DMS153 (cell line): ENCODE data around the gene NEURL1.
A peak's percentile ranks its signal among the peaks of the same experiment; 100 is the strongest.

ENCODE experiments used
- DNase-seq: peaks from one replicate; lab custom pipeline; 2025; lab: John Stamatoyannopoulos, UW

The NEURL1 gene

GRCh38 chr10:103564116-103564501 is 70.6 kb downstream of the NEURL1 start:
- no peak for DNase-seq

- no peak for DNase-seq
These were observed 71.4 kb downstream of the NEURL1 start for GRCh38 chr10:103564776-103565520.

DNA sequence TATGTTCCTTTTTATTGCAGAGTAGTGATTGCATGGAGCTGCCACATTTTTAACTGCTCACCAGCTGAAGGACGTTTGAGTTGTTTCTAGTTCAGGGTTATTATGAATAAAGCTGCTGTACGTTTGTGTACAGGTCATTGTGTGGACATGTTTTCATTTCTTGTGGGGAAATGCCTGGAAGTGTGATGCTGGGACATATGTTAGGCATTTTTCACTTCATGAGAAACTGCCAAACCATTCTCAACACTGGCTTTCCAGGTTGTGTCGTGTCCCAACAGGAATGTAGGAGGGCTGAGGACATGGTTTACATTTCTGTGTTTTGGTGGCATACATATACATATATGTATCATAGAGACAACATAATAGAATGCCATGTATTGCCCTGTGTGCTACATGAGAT is 73.0 kb downstream of the NEURL1 start:
- no peak for DNase-seq

GRCh38 chr10:103568505-103568904 is 75.0 kb downstream of the NEURL1 start:
- no peak for DNase-seq

- no peak for DNase-seq
These were observed 76.4 kb downstream of the NEURL1 start for GRCh38 chr10:103569896-103570295.

GRCh38 chr10:103570844-103571655 is 77.5 kb downstream of the NEURL1 start:
- no peak for DNase-seq

DNA sequence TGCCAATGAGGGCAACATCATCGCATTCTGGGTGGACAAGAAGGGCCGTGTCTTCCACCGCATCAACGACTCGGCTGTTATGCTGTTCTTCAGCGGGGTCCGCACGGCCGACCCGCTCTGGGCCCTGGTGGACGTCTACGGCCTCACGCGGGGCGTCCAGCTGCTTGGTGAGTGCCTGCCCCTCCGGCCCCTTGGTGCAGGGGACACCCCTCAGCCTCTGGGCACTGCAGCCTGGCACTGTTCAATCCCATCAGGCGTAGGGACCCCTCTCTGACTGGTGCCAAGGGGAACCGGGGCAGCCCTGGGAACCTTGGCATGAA is 78.1 kb downstream of the NEURL1 start:
- DNase-seq = no peak

- DNase-seq = no peak
These were observed 79.1 kb downstream of the NEURL1 start for GRCh38 chr10:103572347-103573204.

DNA sequence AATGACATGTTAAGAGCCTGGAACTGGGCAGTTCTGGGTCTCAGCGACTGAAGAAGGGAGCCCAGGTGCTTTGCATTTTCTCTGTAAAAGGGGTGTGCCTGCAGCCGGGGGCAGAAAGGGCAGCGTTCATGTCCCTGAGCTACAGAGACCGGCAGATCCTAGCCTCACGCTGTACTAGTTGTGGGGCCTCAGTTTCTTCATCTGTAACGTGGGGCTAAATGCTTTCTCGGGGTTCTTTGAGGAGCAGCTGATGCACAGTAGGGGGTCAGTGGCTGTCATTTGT is 79.6 kb downstream of the NEURL1 start:
- no peak for DNase-seq

DNA sequence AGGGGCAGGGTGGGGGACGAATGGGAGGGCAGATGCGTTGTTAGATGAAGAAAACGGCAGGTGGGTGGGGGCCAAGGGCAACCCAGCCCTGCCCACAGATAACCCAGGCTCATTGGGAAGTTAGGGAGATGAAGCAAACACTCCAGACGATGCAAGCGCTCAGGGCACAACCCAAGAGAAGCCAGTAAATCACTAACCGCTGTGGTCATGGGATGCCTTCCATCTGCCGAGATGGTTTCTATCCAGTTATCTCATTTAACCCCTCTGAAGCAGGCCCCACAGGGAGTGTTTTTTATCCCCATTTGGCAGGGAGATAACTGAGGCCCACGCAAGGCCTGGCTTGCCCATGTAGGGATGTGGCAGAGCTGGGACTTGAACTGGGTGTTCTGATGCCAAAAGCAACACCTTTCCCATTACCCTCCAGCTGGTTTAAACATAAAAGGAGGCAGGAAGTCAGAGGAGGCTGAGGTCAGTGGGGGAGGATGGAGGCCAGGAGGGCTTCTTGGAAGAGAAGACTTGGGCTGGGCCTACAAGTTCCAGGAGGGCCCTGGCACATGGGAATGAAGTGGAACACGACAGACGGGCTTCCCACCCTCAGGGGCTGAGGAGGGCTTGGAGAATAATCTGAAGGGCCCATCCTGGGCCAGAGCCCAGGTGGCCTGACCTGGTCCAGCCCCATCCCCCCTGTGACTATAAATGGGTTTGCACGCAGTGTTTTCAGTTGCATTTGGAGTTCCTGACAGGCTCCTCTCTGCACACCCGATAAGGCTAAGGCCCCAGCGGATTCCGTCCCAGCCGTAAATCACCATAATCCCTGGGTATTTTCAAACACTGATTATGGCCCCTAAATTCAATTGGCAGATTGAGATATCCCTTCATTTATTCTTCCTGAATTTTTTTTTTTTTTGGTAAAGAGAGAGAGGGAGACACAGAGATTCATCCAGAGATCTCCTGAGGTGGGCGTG is 80.9 kb downstream of the NEURL1 start:
- DNase-seq = no peak

- peak; percentile 18 for DNase-seq
These were observed 82.0 kb downstream of the NEURL1 start for GRCh38 chr10:103575416-103576075.

DNA sequence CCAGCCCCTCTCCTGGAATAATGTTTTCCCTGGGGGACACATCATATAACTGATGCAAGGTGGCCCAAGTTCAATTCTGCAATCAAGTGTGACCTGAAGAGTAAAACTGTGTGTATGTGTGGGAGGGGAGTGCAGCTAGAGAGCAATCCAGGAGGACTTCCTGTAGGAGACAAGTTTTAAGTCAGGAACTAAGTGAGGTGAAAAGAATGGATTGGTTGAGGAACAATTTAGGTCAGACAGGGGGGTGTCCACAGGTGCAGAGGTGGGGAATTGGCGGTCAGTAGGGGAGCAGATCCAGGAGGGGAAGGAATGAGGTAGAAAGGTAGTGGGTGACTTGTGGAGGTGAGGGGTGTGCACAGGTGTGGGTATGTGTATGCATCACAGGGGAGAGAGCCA is 82.6 kb downstream of the NEURL1 start:
- no peak for DNase-seq

DNA sequence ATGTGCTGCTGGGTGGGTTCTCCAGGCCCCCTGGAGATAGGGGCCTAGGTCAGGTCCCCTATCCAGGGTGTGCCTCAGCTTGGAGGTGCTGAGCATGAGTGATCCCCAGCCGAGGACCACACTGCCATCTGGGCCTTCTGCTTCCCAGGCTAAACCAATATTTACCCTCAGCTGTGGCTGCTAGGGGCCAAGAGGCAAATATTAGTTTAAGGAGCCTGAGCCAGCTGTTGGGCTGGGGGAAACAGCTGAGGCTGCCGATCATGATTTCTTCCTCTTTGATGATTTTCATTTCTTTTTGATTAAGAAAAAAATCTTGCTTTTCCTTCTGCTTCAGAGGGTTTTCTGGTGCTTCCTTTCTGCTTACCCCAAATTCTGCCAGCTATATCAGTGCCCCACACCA is 83.4 kb downstream of the NEURL1 start:
- DNase-seq = peak; percentile 70

GRCh38 chr10:103578782-103579382 is 85.4 kb downstream of the NEURL1 start:
- peak; percentile 37 for DNase-seq

- no peak for DNase-seq
These were observed 86.5 kb downstream of the NEURL1 start for GRCh38 chr10:103580011-103580410.

DNA sequence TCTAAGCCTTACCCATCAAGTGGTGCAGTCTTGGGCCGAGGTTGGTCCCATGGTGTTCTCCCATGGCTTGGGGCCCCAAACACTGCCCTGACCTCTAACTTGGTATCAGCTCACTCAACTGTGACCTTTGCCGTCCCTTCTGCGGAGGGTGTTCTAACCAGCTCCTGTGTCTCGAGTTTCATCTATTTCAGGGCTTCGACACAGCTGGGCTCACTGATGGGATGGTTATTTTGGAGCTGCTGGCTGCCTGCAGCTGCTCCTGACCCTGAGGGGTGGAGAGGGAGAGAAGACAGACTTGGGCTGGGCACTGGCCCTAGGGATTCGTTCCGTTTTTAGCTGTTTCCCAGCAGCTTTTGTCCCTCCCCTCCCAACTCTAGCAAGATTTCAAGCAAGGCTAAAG is 86.9 kb downstream of the NEURL1 start:
- DNase-seq = no peak

DNA sequence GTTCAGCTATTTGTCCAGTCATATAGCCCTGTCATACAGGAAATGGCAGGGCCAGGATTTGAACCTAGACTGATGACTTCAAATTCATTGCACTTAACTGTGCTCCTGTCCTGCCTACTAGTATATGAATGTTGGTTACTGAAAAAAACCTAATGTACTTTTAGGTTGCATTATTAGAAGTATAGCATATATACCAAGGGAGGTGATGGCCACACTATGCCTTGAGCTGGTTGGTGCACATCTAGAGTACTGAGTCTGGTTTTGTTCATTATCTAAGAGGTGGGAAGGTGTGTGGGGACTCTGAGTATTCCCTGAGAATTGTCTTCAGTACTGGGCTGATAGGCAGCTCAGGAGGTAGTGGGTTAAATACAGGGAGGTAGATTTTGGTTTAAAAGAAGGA is 88.0 kb downstream of the NEURL1 start:
- DNase-seq = no peak

DNA sequence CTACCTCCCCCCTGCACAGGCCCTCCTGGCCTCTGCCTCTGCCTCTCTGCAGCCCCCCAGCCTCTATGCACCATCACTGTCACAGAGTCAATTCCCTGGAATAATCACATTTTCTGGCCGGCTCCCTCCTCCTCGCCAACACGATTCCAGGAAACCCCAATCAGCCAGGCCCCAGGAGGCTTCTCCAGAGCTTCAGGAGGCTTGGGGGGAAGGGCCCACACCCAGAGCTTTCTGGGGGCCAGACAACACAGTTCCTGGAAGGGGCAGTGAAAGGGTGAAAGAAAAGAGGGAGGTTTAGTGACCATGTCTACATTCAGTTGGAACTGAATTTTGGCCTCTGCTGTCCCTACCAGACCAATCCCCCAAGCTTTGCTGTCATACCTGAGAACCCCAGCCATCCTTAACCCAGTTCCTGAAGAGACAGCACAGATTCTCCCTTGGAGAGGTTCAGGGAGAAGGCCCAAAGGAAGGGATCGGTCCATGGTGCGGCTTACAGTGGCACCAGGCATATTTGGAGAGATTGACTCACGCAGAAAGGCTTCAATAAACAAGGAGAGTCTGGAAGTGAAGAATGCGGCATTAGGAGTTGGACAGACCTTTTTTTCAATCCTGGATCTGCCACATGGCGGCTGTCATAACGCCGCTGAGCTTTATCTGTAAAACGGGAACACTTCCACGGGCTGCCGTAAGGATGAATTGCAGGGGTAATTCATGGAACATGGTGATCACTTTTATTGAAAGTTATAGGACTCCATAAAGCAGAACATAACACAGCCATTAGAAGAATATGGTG is 89.0 kb downstream of the NEURL1 start:
- no peak for DNase-seq

DNA sequence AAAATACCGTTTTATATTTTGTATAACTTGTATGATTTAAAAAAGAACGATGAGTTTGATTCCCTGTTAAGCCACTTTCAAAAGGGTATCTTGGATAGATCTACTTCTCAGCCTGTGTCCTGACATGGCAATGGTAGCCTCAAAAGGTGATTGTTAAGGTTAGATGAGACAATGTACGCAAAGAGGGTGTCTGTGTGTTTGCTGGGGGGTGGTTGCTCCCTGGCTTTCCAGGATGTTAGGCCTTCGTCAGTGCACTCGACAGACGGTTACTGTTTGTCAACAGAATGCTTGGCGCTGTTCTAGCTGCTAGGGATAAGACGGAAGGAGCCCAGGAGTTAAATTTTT is 90.3 kb downstream of the NEURL1 start:
- no peak for DNase-seq
